HCT116 (cell line): Measurements from ENCODE around the gene RNPEPL1. TPM values are rescaled to one million over a fixed set of nuclear protein-coding genes. Genes with fewer than 3 reads are reported as not detected.

Experiments
- ATAC-seq: fragments of 200-7000 bp; cut with Tn5 transposase; 2 replicates; pipeline ENCODE4 v1.9.1; 2020; ENCODE audit warnings: mild to moderate bottlenecking, moderate library complexity
- BruUV-seq: library from RNA; stranded (reverse); fragments of 400-500 nt; replicated peaks from 2 replicates; lab custom pipeline; 2021; lab: Mats Ljungman, UMichigan
- CTCF ChIA-PET: fragments of 300-600 bp; sonication (Branson Sonifier 250); formaldehyde crosslinking; loops from one replicate; lab custom pipeline; 2021; ENCODE audit warnings: antibody characterized with exemption; lab: Charles Lee
- POLR2A ChIA-PET: fragments of 300-600, 350-600 bp; sonication (Branson Sonifier 250); formaldehyde crosslinking; loops from one replicate; lab custom pipeline; 2021; ENCODE audit warnings: antibody characterized with exemption; lab: Charles Lee
- RAD21 ChIA-PET, 2 experiments: fragments of 300-600 bp; sonication (Branson Sonifier 250); formaldehyde crosslinking; loops; one replicate each; lab custom pipeline; 2023; ENCODE audit warnings: low total read pairs in 2 of 2; ENCODE audit not compliant: uncharacterized antibody in 2 of 2, unreplicated experiment in 2 of 2, low non-redundant PET in 1 of 2; lab: Charles Lee
- DNase-seq: peaks from one replicate; pipeline ENCODE4 v3.0.0-alpha.2; 2010; ENCODE audit warnings: low read depth, low spot score
- H2AFZ ChIP-seq: fragments of 200-600 bp; shearing (Covaris generic), sonication (generic); 2 replicates; pipeline ENCODE4 v1.6.1; 2017; ENCODE audit warnings: low read depth, mixed run types, mixed read lengths, antibody characterized with exemption, low read length; ENCODE audit not compliant: poor library complexity, severe bottlenecking
- H3K27ac ChIP-seq: 2 replicates; pipeline ENCODE4 v1.5.1; 2012; ENCODE audit warnings: low read depth, low read length
- H3K27me3 ChIP-seq: fragments of 200-600 bp; sonication (generic); 2 replicates; pipeline ENCODE4 v1.6.1; 2016; ENCODE audit warnings: mixed run types, low read length, mixed read lengths; ENCODE audit not compliant: insufficient read depth
- H3K36me3 ChIP-seq, 2 experiments: fragments of 200-500 bp in 1 of 2; fragments of 200-600 bp in 1 of 2; sonication (Bioruptor generic) in 1 of 2; sonication (generic) in 1 of 2; 2 replicates each; pipeline versions ENCODE4 v1.5.1 to v1.6.1; 2014 to 2016; ENCODE audit warnings: low read length in 2 of 2, inconsistent platforms in 1 of 2, mixed read lengths in 1 of 2, mixed run types in 1 of 2; ENCODE audit not compliant: insufficient read depth in 2 of 2, control insufficient read depth in 1 of 2
- H3K4me1 ChIP-seq, 2 experiments: fragments of 200-600 bp in 1 of 2; sonication (generic) in 1 of 2; 2 replicates each; pipeline versions ENCODE4 v1.5.1 to v1.6.1; 2012 to 2017; ENCODE audit warnings: low read length in 2 of 2, inconsistent platforms in 1 of 2, mild to moderate bottlenecking in 1 of 2, mixed read lengths in 1 of 2, mixed run types in 1 of 2, moderate library complexity in 1 of 2; ENCODE audit not compliant: insufficient read depth in 2 of 2, control insufficient read depth in 1 of 2
- H3K4me2 ChIP-seq: fragments of 200-600 bp; sonication (generic); 2 replicates; pipeline ENCODE4 v1.6.1; 2017; ENCODE audit warnings: mixed run types, low read length, mixed read lengths
- H3K4me3 ChIP-seq, 2 experiments: fragments of 200-600 bp in 1 of 2; sonication (generic) in 1 of 2; replicated peaks in 1 of 2; 2 replicates each; pipeline ENCODE4 v1.5.1; 2011 to 2016; ENCODE audit warnings: low read length in 2 of 2, control low read depth in 1 of 2, low read depth in 1 of 2, mild to moderate bottlenecking in 1 of 2, mixed read lengths in 1 of 2, mixed run types in 1 of 2
- H3K79me2 ChIP-seq: fragments of 200-600 bp; sonication (generic); 2 replicates; pipeline ENCODE4 v1.6.1; 2017; ENCODE audit warnings: mild to moderate bottlenecking, mixed run types, low read length, moderate library complexity, mixed read lengths; ENCODE audit not compliant: insufficient read depth
- H3K9ac ChIP-seq: fragments of 200-600 bp; sonication (generic); 2 replicates; pipeline ENCODE4 v1.6.1; 2016; ENCODE audit warnings: low read length, mixed read lengths
- H3K9me2 ChIP-seq: fragments of 200-600 bp; sonication (generic), shearing (Covaris generic); 2 replicates; pipeline ENCODE4 v1.6.1; 2017; ENCODE audit warnings: mixed run types, mild to moderate bottlenecking, moderate library complexity; ENCODE audit not compliant: insufficient read depth
- H3K9me3 ChIP-seq, 2 experiments: fragments of 200-500 bp in 1 of 2; fragments of 200-600 bp in 1 of 2; sonication (Bioruptor generic) in 1 of 2; sonication (generic) in 1 of 2; 2 replicates each; pipeline ENCODE4 v1.6.1; 2014 to 2017; ENCODE audit warnings: low read length in 2 of 2, mixed read lengths in 2 of 2, inconsistent platforms in 1 of 2, low read depth in 1 of 2, mild to moderate bottlenecking in 1 of 2, mixed run types in 1 of 2, moderate library complexity in 1 of 2; ENCODE audit not compliant: control insufficient read depth in 1 of 2, insufficient read depth in 1 of 2
- H4K20me1 ChIP-seq: fragments of 200-600 bp; sonication (generic), shearing (Covaris generic); 2 replicates; pipeline ENCODE4 v1.6.1; 2017; ENCODE audit warnings: mixed run types, mild to moderate bottlenecking, moderate library complexity; ENCODE audit not compliant: insufficient read depth
- CEBPB ChIP-seq: IDR thresholded peaks from 2 replicates; pipeline ENCODE4 v1.6.1; 2012; ENCODE audit warnings: low read depth
- ELF1 ChIP-seq: IDR thresholded peaks from 2 replicates; pipeline ENCODE4 v1.6.1; 2012; ENCODE audit warnings: low read depth, borderline replicate concordance
- EZH2 ChIP-seq: fragments of 200-600 bp; sonication (generic); IDR thresholded peaks from 2 replicates; pipeline ENCODE4 v1.6.1; 2017; ENCODE audit warnings: antibody characterized with exemption, mixed run types
- JUND ChIP-seq: IDR thresholded peaks from 2 replicates; pipeline ENCODE4 v1.6.1; 2012
- POLR2A ChIP-seq: IDR thresholded peaks from 2 replicates; pipeline ENCODE4 v1.7.0; 2011; ENCODE audit warnings: borderline replicate concordance; ENCODE audit not compliant: insufficient read depth, insufficient read length; ENCODE audit errors: extremely low read depth
- RAD21 ChIP-seq: IDR thresholded peaks from 2 replicates; pipeline ENCODE4 v1.6.1; 2012; ENCODE audit warnings: low read depth, mild to moderate bottlenecking
- SRF ChIP-seq: IDR thresholded peaks from 2 replicates; pipeline ENCODE4 v1.6.1; 2012; ENCODE audit warnings: low read depth
- TCF7L2 ChIP-seq: IDR thresholded peaks from 2 replicates; pipeline ENCODE4 v1.7.0; 2011; ENCODE audit warnings: borderline replicate concordance, inconsistent platforms; ENCODE audit not compliant: insufficient read depth, insufficient read length; ENCODE audit errors: extremely low read depth
- ZNF274 ChIP-seq: fragments of 200-500 bp; sonication (Bioruptor generic); IDR thresholded peaks from 2 replicates; pipeline ENCODE4 v1.6.1; 2014; ENCODE audit warnings: mild to moderate bottlenecking, low read depth, low read length, inconsistent platforms
- intact Hi-C: fragments of 100-400 bp; cut with micrococcal nuclease; formaldehyde crosslinking; loops from 2 replicates; pipeline ENCODE4 v1.10.0; 2022
- total RNA-seq: library from RNA; stranded (reverse); gene quantifications from one replicate; pipeline ENCODE4 v1.2.1, GENCODE V29; 2021; ENCODE audit not compliant: unreplicated experiment
- TF ChIP-seq, protein P1 (sequence below): IDR thresholded peaks from 2 replicates; pipeline ENCODE4 v1.6.1; 2011; ENCODE audit warnings: mild to moderate bottlenecking, low read length, moderate library complexity; ENCODE audit not compliant: insufficient replicate concordance; ENCODE audit errors: extremely low read depth
- TF ChIP-seq, protein P2 (sequence below), 3 experiments: fragments of 200-600 bp in 1 of 3; sonication (generic) in 1 of 3; IDR thresholded peaks in 2 of 3; conservative IDR thresholded peaks in 1 of 3; 2 replicates each; pipeline ENCODE4 v1.5.1; 2012 to 2017; ENCODE audit warnings: low read depth in 2 of 3, low read length in 2 of 3, antibody characterized with exemption in 1 of 3, borderline replicate concordance in 1 of 3, control low read depth in 1 of 3, mild to moderate bottlenecking in 1 of 3, mixed read lengths in 1 of 3, mixed run types in 1 of 3, moderate library complexity in 1 of 3; ENCODE audit not compliant: insufficient read depth in 1 of 3

The RNPEPL1 gene
- total RNA-seq, 1 experiment from 2014 or later: 49.7 TPM

DNA sequence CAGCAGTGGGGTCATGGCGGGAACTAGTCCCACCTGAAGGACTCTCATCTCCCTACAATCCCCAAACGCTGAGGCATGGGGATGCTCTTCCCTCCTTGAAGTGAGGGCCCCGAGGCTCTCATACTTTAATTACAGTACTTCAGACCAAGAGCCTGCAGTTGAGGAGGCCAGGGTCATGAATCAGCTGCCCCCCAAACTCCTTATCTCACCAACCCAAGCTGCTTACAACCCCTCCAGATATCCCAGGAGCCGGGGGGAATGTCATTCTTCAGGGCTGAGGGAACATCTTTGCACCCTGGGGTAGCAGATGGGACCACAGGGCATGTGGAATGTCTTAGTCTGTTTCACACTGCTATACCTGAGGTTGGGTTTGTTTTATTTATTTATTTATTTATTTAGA, 15.5 kb downstream of the RNPEPL1 start (continued):
- no peak for TF ChIP-seq ZNF274

DNA sequence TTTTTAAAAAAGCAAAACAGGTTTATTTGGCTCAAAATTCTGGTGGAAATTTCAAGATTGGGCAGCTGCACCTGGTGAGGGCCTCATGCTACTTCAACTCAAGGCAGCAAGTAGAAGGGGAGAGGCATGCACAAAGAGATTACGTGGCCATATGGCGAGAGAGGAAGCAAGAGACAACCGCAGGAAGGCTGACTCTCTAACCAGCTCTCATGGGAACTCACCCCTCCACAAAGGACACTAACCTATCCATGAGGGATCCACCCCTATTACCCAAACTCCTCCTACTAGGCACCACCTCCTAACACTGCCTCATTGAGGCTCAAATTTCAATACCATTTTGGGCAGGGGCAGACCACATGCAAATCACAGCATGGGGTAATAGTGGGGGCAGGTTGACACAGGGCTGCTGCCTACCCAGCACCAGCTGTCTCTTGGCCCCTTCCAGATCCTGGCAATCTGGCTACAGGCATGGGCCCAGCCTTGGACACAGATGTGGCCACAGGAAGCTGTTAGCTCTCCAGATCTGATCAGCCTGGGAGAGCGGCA, 16.3 kb downstream of the RNPEPL1 start:
- Histone ChIP-seq H4K20me1 (no peaks in the 10 kb centered on the region), H3K9me3 (no peaks in the 10 kb centered on the region), H3K9ac (peak overlapping the region; percentile 91), H3K79me2 (peaks cover 84% of the 10 kb centered on the region), H2AFZ (no peak overlapping the region), H3K27me3 (no peaks in the 10 kb centered on the region), H3K27ac (peak overlapping the region; percentile 85), H3K4me2 (peak overlapping the region; percentile 96), H3K9me2 (no peaks in the 10 kb centered on the region), H3K4me3 (peak overlapping the region; percentile 98 to 99), H3K4me1 (peaks cover 46 to 65% of the 10 kb centered on the region in 2 experiments), H3K36me3 (peaks cover 0 to 2% of the 10 kb centered on the region in 2 experiments; a peak in 1 of 4 replicates)
- no peak for DNase-seq
- no peak for ATAC-seq
- ChIA-PET POLR2A (interaction anchor here (3.5 kb wide), 1 partner anchor 18 kb away, joined by 23 read pairs; no protein-coding TSS in a partner anchor), CTCF (interaction anchor here (0.8 kb wide), 1 partner anchor 19 kb away, joined by 3 read pairs; no protein-coding TSS in a partner anchor), RAD21 (no interaction called here)
- BruUV-seq: no TSS peak
- intact Hi-C loops: no loop called here
- TF ChIP-seq ZNF274 (no peak), POLR2A (no peak), TCF7L2 (no peak), EZH2 (no peak), RAD21 (no peak), CEBPB (no peak), JUND (no peak), ELF1 (no peak), SRF (no peak)
- TF ChIP-seq, protein P1, sequence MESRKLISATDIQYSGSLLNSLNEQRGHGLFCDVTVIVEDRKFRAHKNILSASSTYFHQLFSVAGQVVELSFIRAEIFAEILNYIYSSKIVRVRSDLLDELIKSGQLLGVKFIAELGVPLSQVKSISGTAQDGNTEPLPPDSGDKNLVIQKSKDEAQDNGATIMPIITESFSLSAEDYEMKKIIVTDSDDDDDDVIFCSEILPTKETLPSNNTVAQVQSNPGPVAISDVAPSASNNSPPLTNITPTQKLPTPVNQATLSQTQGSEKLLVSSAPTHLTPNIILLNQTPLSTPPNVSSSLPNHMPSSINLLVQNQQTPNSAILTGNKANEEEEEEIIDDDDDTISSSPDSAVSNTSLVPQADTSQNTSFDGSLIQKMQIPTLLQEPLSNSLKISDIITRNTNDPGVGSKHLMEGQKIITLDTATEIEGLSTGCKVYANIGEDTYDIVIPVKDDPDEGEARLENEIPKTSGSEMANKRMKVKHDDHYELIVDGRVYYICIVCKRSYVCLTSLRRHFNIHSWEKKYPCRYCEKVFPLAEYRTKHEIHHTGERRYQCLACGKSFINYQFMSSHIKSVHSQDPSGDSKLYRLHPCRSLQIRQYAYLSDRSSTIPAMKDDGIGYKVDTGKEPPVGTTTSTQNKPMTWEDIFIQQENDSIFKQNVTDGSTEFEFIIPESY: no peak
- TF ChIP-seq, protein P2, sequence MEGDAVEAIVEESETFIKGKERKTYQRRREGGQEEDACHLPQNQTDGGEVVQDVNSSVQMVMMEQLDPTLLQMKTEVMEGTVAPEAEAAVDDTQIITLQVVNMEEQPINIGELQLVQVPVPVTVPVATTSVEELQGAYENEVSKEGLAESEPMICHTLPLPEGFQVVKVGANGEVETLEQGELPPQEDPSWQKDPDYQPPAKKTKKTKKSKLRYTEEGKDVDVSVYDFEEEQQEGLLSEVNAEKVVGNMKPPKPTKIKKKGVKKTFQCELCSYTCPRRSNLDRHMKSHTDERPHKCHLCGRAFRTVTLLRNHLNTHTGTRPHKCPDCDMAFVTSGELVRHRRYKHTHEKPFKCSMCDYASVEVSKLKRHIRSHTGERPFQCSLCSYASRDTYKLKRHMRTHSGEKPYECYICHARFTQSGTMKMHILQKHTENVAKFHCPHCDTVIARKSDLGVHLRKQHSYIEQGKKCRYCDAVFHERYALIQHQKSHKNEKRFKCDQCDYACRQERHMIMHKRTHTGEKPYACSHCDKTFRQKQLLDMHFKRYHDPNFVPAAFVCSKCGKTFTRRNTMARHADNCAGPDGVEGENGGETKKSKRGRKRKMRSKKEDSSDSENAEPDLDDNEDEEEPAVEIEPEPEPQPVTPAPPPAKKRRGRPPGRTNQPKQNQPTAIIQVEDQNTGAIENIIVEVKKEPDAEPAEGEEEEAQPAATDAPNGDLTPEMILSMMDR (IDR thresholded peaks at IDR 0.05 in 2 of 3, conservative IDR thresholded peaks at IDR 0.05 in 1 of 3; ENCODE audit: borderline replicate concordance in 1 of 3, insufficient read depth in 1 of 3, low read depth in 2 of 3, low read length in 2 of 3): no peak
